ENCODE measurements around the gene MYO7A.

GRCh38 chr11:77171885-77172665 is 44.0 kb downstream of the MYO7A start:
- TF ChIP-seq CTCF (IDR thresholded peaks at IDR 0.05; ENCODE audit: borderline replicate concordance, extremely low read depth, low read length, poor library complexity, severe bottlenecking) (no peak), EZH2 (IDR thresholded peaks at IDR 0.05; ENCODE audit: borderline replicate concordance, low read depth, low read length, severe bottlenecking) (no peak)

All from DND-41 (cell line).